ENCODE measurements around the gene KIAA0930. TPM values are rescaled to one million over a fixed set of nuclear protein-coding genes. Genes with fewer than 3 reads are reported as not detected.

The KIAA0930 gene
- polyA plus RNA-seq, 1 donor from 2014 or later, result 129 TPM

GRCh38 chr22:45227645-45228400 is 12.9 kb downstream of the KIAA0930 start:
- Histone ChIP-seq H3K79me2 (replicated peaks; ENCODE audit: insufficient read depth, low read length) (peaks cover 18% of the 10 kb centered on the region), H3K4me3 (ENCODE audit: low read length) (no peak overlapping the region), H3F3A (ENCODE audit: insufficient read depth, low read length, poor library complexity, severe bottlenecking) (no peaks in the 10 kb centered on the region), H2AFZ (ENCODE audit: low read depth, low read length) (no peak overlapping the region), H3K27ac (ENCODE audit: low read length) (no peak overlapping the region), H3K9me3 (ENCODE audit: low read length) (no peaks in the 10 kb centered on the region), H3K9ac (ENCODE audit: low read length) (no peak overlapping the region), H4K20me1 (ENCODE audit: insufficient read depth) (peaks cover 7% of the 10 kb centered on the region), H3K9me2 (ENCODE audit: insufficient read depth, low read length) (peaks cover under 1% of the 10 kb centered on the region), H3K36me3 (ENCODE audit: insufficient read depth, low read length) (no peaks in the 10 kb centered on the region), H3K27me3 (ENCODE audit: insufficient read depth, low read depth, low read length) (no peaks in the 10 kb centered on the region), H3K4me2 (ENCODE audit: low read length) (no peak overlapping the region)
- TF ChIP-seq EP300 (conservative IDR thresholded peaks at IDR 0.05; ENCODE audit: poor library complexity, severe bottlenecking) (no peak), MXI1 (conservative IDR thresholded peaks at IDR 0.05; ENCODE audit: poor library complexity, severe bottlenecking) (no peak), RAD21 (conservative IDR thresholded peaks at IDR 0.05) (no peak), TAF1 (IDR thresholded peaks at IDR 0.05; ENCODE audit: low read depth) (no peak), POLR2AphosphoS5 (IDR thresholded peaks at IDR 0.05) (no peak), SMC3 (conservative IDR thresholded peaks at IDR 0.05; ENCODE audit: poor library complexity) (no peak), EZH2 (IDR thresholded peaks at IDR 0.05; ENCODE audit: borderline replicate concordance, insufficient read depth, low read length, poor library complexity, severe bottlenecking) (no peak), CTCF (IDR thresholded peaks at IDR 0.05; ENCODE audit: poor library complexity, severe bottlenecking) (no peak), REST (IDR thresholded peaks at IDR 0.05; ENCODE audit: borderline replicate concordance) (no peak)

- H3K27me3 ChIP-seq (ENCODE audit: insufficient read depth, low read depth, low read length), result no peaks in the 10 kb centered on the region
- no peak overlapping the region for H3K9ac ChIP-seq (ENCODE audit: low read length)
- H3K9me3 ChIP-seq (ENCODE audit: low read length), result no peaks in the 10 kb centered on the region
- H3K27ac ChIP-seq (ENCODE audit: low read length), result no peak overlapping the region
- no peak overlapping the region for H3K4me2 ChIP-seq (ENCODE audit: low read length)
- H3K79me2 ChIP-seq (replicated peaks; ENCODE audit: insufficient read depth, low read length), result peaks cover 20% of the 10 kb centered on the region
- H2AFZ ChIP-seq (ENCODE audit: low read depth, low read length), result no peak overlapping the region
- H3F3A ChIP-seq (ENCODE audit: insufficient read depth, low read length, poor library complexity, severe bottlenecking), result no peaks in the 10 kb centered on the region
- H3K9me2 ChIP-seq (ENCODE audit: insufficient read depth, low read length), result peaks cover 3% of the 10 kb centered on the region
- no peak overlapping the region for H3K4me3 ChIP-seq (ENCODE audit: low read length)
- no peaks in the 10 kb centered on the region for H3K36me3 ChIP-seq (ENCODE audit: insufficient read depth, low read length)
- H4K20me1 ChIP-seq (ENCODE audit: insufficient read depth), result peaks cover 9% of the 10 kb centered on the region
- TF ChIP-seq EZH2 (IDR thresholded peaks at IDR 0.05; ENCODE audit: borderline replicate concordance, insufficient read depth, low read length, poor library complexity, severe bottlenecking), result no peak
- TF ChIP-seq TAF1 (IDR thresholded peaks at IDR 0.05; ENCODE audit: low read depth), result no peak
- TF ChIP-seq MXI1 (conservative IDR thresholded peaks at IDR 0.05; ENCODE audit: poor library complexity, severe bottlenecking), result no peak
- no peak for TF ChIP-seq REST (IDR thresholded peaks at IDR 0.05; ENCODE audit: borderline replicate concordance)
- no peak for TF ChIP-seq SMC3 (conservative IDR thresholded peaks at IDR 0.05; ENCODE audit: poor library complexity)
- no peak for TF ChIP-seq EP300 (conservative IDR thresholded peaks at IDR 0.05; ENCODE audit: poor library complexity, severe bottlenecking)
- TF ChIP-seq CTCF (IDR thresholded peaks at IDR 0.05; ENCODE audit: poor library complexity, severe bottlenecking), result no peak
- no peak for TF ChIP-seq RAD21 (conservative IDR thresholded peaks at IDR 0.05)
- no peak for TF ChIP-seq POLR2AphosphoS5 (IDR thresholded peaks at IDR 0.05)
Measured at GRCh38 chr22:45226503-45227186, 14.0 kb downstream of the KIAA0930 start.

Data from neural cell (in vitro differentiated cells).